Subcutaneous abdominal adipose tissue (tissue), 5 donors: ENCODE results near the gene ARFIP1.

Source experiments
- H3K27ac ChIP-seq: one replicate; pipeline ENCODE4 v1.7.0; 2013; ENCODE audit warnings: low read depth, mild to moderate bottlenecking, inconsistent platforms, low read length, moderate library complexity
- H3K27me3 ChIP-seq, 5 donors: one replicate each; pipeline ENCODE4 v1.7.0; 2013; ENCODE audit warnings: low read length in 5 of 5, inconsistent platforms in 1 of 5; ENCODE audit not compliant: control insufficient read depth in 5 of 5, insufficient read depth in 4 of 5
- H3K36me3 ChIP-seq, 5 donors: one replicate each; pipeline ENCODE4 v1.7.0; 2013; ENCODE audit warnings: low read length in 5 of 5; ENCODE audit not compliant: control insufficient read depth in 5 of 5, insufficient read depth in 5 of 5
- H3K4me1 ChIP-seq, 5 donors: one replicate each; pipeline ENCODE4 v1.7.0; 2013; ENCODE audit warnings: low read length in 5 of 5, mild to moderate bottlenecking in 3 of 5, moderate library complexity in 1 of 5; ENCODE audit not compliant: control insufficient read depth in 5 of 5, insufficient read depth in 5 of 5
- H3K4me3 ChIP-seq, 5 donors: one replicate each; pipeline ENCODE4 v1.7.0; 2013; ENCODE audit warnings: low read length in 5 of 5, low read depth in 1 of 5
- H3K9ac ChIP-seq, 5 donors: one replicate each; pipeline ENCODE4 v1.7.0; 2013; ENCODE audit warnings: low read length in 5 of 5, mild to moderate bottlenecking in 4 of 5, moderate library complexity in 3 of 5
- H3K9me3 ChIP-seq, 5 donors: one replicate each; pipeline ENCODE4 v1.7.0; 2013; ENCODE audit warnings: low read length in 5 of 5; ENCODE audit not compliant: control insufficient read depth in 5 of 5
- donor health status: healthy.
- donor health status: healthy.
- donor health status: healthy.
- donor health status: healthy.
- donor health status: healthy.

Gene ARFIP1

DNA sequence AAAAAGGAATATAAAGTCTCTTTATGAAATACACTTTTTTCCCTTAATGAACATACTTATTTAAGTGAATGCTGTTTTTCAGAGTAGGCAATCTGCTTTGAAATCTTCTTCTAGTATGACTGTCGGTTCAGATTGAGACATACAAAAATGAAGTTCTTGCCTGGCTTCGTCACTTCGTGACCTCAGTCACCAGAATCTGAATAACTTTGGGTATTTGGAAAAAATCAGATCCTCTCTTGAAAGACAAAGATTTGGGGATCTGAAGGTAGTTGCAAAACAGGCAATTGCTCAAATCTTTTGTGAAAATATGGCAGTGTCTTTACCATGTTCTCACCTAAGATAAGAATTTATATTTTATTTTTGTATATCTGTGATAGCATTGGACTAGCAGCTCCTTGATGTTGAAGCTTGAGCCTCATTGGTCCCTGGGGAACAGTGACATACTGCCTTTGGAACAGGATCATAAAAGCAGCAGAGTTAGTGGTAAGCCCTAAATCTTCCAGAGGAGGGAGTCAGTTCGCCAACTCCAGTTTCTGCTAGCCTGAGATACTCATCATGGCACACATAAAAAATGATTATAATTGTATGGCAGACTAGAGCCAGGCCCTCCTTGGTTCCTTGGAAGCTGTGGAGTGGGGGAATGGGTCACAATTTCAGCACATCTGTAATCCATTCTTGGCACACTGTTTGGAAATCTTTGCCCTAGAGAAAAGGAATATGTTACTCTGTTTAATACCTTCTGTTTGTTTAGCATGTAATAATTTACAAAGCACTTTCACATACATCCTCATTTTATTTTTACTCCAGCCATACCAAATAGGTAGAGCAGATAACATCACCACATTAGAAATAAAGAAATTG lies 5.0 kb downstream of the ARFIP1 start:
- peak overlapping the region; percentile 16 for H3K27ac ChIP-seq
- peaks cover 0 to 46% (median 36%) of the 10 kb centered on the region in 5 donors for H3K4me1 ChIP-seq
- H3K4me3 ChIP-seq, result no peak overlapping the region
- peaks cover 0 to 4% (median 0%) of the 10 kb centered on the region in 5 donors for H3K36me3 ChIP-seq
- H3K27me3 ChIP-seq, result no peaks in the 10 kb centered on the region
- peak overlapping the region in 3 of 5 donors; percentile 19 to 44 (median 26) for H3K9ac ChIP-seq
- H3K9me3 ChIP-seq, result no peaks in the 10 kb centered on the region

DNA sequence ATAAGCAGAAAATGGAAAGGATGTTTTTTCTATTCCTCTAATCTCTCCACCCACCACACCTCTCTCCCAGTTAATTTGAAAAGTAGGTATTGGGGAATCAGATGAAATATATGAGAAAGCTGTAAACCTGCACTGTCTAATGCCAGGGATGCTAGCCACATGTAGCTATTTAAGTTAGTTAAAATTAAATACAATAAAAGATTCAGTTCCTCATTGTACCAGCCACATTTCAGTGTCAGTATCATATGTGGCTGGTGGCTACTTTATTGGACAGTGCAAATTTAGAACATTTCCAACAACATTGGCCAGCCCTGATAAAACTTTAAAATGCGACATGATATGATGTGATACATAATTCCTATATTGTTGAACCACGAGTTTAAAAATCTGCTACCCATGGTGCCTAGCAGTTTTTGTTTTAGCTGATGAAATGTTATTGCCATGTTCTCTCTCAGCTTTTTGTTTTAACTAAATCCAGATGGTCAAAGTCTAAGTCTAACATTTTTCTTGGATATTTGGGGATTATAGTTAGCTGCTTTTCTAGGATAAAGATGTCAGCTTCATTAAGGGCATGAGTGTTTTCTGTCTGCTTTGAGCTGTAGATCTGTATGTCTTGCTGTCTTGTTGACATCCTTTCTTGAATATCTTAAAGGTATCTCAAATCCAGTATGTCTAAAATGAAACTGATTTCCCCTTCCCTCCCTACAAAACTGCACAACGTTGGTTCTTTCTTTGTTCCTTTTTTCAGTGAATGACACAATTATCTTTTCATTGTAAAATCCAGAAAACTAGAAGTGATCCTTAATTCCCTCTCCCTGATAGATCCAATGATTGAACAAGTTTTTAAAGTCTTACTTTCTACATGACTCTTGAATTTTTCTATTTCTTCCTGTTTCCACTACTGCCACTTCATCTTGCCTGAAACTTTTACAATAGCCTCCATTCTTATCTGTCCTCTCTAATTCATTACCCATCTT lies 6.2 kb downstream of the ARFIP1 start:
- Histone ChIP-seq H3K36me3 (peaks cover 0 to 4% (median 0%) of the 10 kb centered on the region in 5 donors), H3K9me3 (no peaks in the 10 kb centered on the region), H3K27ac (no peak overlapping the region), H3K4me3 (no peak overlapping the region), H3K4me1 (peaks cover 0 to 37% (median 27%) of the 10 kb centered on the region in 5 donors), H3K9ac (peak overlapping the region in 2 of 5 donors; percentile 16 to 19), H3K27me3 (no peaks in the 10 kb centered on the region)

DNA sequence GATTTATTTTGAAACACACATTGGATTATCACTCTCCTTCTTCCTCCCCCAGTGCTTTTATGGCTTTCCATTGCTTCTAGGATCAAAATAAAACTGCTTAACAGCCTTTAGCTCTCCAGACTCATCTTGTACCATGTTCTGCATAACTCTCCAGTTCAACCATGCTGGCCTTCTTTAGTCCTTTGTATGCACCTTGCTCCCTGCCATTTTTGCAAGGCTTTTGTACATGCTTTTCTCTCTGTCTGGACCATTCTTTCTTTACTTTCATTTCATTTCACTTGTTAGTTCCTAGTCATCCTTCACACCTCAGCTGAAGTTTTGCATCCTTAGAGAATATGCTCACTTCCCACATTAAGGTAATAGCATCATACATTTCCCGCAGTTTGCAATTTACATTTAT lies 6.9 kb downstream of the ARFIP1 start:
- Histone ChIP-seq H3K36me3 (peaks cover 0 to 4% (median 0%) of the 10 kb centered on the region in 5 donors), H3K27ac (no peak overlapping the region), H3K4me1 (peaks cover 0 to 30% (median 23%) of the 10 kb centered on the region in 5 donors), H3K9ac (no peak overlapping the region), H3K27me3 (no peaks in the 10 kb centered on the region), H3K4me3 (no peak overlapping the region), H3K9me3 (no peaks in the 10 kb centered on the region)

DNA sequence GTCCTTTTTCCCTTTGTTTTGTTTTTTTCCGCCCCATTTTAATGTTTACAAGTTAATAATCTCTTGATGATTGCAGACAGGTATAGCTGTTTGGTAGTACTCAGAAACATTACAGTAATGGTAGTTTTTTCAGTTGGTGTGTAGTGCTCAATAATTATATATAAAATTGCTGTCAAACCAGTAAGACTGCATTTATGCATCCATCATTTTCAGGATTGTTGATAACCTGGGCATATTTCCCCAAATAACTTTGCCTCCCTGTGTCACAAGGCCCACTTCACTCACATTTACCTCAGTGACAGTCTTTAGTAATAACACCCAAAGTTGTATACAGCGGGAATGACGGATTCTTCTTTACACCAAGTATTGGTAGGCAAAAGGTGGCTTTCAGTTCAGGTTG lies 16.1 kb downstream of the ARFIP1 start:
- H3K36me3 ChIP-seq, result no peaks in the 10 kb centered on the region
- H3K9me3 ChIP-seq, result no peaks in the 10 kb centered on the region
- H3K27ac ChIP-seq, result no peak overlapping the region
- no peak overlapping the region for H3K9ac ChIP-seq
- H3K27me3 ChIP-seq, result no peaks in the 10 kb centered on the region
- peaks cover 0 to 3% (median 0%) of the 10 kb centered on the region in 5 donors for H3K4me1 ChIP-seq
- no peak overlapping the region for H3K4me3 ChIP-seq

DNA sequence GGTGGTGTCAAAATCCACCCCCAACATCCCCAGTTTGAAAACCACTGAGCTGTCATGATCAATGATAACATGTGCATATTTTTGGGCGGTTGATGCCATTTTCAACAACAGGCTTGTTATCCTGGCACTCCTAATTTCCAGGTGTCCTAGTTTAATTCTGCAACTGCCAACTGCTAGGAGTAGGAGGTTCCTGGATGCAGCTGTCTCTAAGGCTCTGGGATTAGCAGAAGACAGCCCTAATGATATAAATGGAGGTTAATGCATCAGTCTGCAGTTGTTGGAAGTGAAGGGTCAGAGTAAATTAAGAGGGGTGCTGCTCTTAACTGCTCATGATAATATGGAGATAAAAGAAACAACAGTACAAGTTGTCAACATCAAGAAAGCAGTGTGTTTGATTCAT lies 23.8 kb downstream of the ARFIP1 start:
- H3K27ac ChIP-seq, result no peak overlapping the region
- H3K9ac ChIP-seq, result no peak overlapping the region
- H3K36me3 ChIP-seq, result peaks cover 0 to 4% (median 0%) of the 10 kb centered on the region in 5 donors
- H3K27me3 ChIP-seq, result no peaks in the 10 kb centered on the region
- peaks cover 0 to 2% (median 0%) of the 10 kb centered on the region in 5 donors for H3K9me3 ChIP-seq
- H3K4me3 ChIP-seq, result no peak overlapping the region
- peaks cover 0 to 11% (median 10%) of the 10 kb centered on the region in 5 donors for H3K4me1 ChIP-seq

DNA sequence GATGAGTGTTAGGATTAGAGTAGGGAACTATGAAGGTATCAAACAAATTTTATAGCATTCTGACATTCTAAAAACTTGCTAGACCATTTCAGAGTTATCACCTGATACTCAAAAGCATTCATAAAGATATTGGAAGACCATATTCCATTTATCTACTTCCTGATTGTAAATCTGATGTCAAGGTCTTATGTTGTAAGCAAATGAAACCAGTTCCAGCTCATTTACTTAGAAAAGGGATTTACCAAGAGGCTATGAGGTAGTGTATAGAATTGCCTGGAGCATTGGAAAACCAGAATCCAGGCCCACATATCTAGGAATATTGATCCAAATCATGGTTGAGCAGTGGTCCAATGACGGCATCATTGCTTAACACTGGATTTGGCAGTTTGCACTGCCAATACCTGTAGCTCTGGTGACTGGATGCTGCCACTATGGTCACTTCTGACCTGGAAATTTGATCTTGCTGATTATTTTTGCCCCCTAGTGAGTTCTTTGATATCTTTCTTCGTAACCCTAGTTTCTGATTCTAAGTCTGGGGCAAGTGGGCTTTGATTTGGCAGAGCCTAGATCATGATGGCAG lies 25.4 kb downstream of the ARFIP1 start:
- peaks cover 0 to 4% (median 0%) of the 10 kb centered on the region in 5 donors for H3K36me3 ChIP-seq
- H3K27ac ChIP-seq, result no peak overlapping the region
- no peak overlapping the region for H3K9ac ChIP-seq
- H3K27me3 ChIP-seq, result no peaks in the 10 kb centered on the region
- H3K9me3 ChIP-seq, result peaks cover 0 to 2% (median 0%) of the 10 kb centered on the region in 5 donors
- H3K4me3 ChIP-seq, result no peak overlapping the region
- H3K4me1 ChIP-seq, result peaks cover 0 to 11% (median 10%) of the 10 kb centered on the region in 5 donors

DNA sequence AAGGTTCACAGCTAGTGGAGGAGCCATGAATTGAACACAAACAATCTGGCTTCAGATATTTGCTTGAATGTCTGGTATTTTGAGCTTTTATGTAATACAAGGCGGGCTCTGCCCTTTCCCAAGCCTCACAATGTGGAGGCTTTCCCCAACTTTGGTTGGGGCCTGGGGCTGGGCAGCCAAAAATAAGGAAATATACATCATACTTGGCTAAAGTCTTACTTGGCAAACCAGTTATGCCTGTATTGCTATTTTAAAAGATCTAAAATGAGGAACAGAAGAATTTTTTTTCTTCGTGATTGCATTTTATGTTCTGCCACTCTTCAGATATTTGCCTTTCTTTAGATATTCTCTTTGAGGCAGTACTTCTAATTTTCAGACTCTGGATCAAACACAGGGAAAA lies 26.1 kb downstream of the ARFIP1 start:
- Histone ChIP-seq H3K9me3 (peaks cover 0 to 2% (median 0%) of the 10 kb centered on the region in 5 donors), H3K4me3 (no peak overlapping the region), H3K36me3 (peaks cover 0 to 4% (median 0%) of the 10 kb centered on the region in 5 donors), H3K9ac (no peak overlapping the region), H3K27ac (no peak overlapping the region), H3K27me3 (no peaks in the 10 kb centered on the region), H3K4me1 (peaks cover 0 to 11% (median 10%) of the 10 kb centered on the region in 5 donors)

DNA sequence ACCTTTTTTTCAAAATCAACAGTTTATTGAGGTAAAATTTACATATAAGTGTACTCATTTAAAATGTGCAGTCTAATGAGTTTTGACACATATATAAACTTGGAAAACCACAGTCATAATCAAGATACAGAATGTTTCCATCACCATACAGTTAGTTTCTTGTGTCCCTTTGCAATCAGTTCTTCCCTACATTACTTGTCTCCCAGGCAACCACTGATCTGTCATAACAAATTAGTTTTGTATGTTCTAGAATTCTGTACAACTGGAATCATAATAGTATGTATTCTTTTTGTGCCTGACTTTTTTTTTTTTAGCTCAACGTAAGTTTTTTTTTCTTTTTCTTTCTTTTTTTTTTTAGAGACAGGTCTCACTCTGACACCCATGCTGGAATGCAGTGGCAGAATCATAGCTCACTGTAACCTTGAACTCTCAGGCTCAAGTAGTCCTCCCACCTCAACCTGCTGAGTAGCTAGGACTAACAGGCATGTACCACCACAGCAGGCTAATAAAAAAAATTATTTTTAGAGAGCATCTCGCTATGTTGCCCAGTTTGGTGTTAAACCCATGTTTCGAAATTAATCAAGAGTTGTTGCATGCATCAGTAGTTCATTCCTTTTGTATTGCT lies 26.9 kb downstream of the ARFIP1 start:
- Histone ChIP-seq H3K27me3 (no peaks in the 10 kb centered on the region), H3K9me3 (peaks cover 0 to 2% (median 0%) of the 10 kb centered on the region in 5 donors), H3K27ac (no peak overlapping the region)

DNA sequence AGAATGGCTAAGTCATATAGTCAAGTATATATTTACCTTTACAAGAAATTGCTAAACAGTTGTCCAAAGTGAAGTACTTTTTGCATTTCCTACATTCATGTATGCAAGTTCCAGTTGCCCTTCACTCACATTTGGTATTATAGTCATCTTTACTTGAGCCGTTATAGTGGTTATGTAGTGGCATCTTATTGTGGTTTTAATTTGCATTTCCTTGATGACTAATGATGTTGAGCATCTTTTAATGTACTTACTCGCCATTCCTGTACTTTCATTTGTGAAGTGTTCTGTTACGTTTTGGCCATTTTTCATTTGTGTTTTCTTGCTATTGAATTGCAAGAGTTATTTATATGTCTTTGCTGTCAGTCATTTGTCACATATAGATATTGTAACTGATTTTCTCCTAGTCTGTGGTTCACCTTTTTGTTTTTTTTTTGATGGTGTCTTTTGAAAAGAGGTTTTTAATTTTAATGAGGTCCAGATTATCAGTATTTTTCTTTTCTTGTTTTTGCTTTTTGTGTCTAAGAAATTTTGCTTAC lies 27.6 kb downstream of the ARFIP1 start:
- no peak overlapping the region for H3K4me3 ChIP-seq
- H3K9ac ChIP-seq, result no peak overlapping the region
- H3K36me3 ChIP-seq, result peaks cover 0 to 4% (median 0%) of the 10 kb centered on the region in 5 donors
- H3K27ac ChIP-seq, result no peak overlapping the region
- H3K9me3 ChIP-seq, result peaks cover 0 to 2% (median 0%) of the 10 kb centered on the region in 5 donors
- peaks cover 0 to 11% (median 7%) of the 10 kb centered on the region in 5 donors for H3K4me1 ChIP-seq
- no peaks in the 10 kb centered on the region for H3K27me3 ChIP-seq

More for the DNA sequence above, 26.9 kb downstream of the ARFIP1 start:
- Histone ChIP-seq H3K36me3 (peaks cover 0 to 4% (median 0%) of the 10 kb centered on the region in 5 donors), H3K4me3 (no peak overlapping the region), H3K4me1 (peaks cover 0 to 11% (median 10%) of the 10 kb centered on the region in 5 donors), H3K9ac (no peak overlapping the region)
